Globus pallidus (tissue), 1 donor: Measurements from ENCODE around the gene DYNC2I2.
"Not testable (repeated sequence)": the region's sequence is repeated elsewhere in the genome, so short reads cannot be mapped to it uniquely, and the experiment has no call there.

Experiments
- DNase-seq: peaks from one replicate; pipeline ENCODE4 v3.0.0-alpha.2; 2015; ENCODE audit warnings: low spot score

The DYNC2I2 gene

GRCh38 chr9:128656416-128657343 lies at the start of gene DYNC2I2:
DYNC2I2 (minus strand) TSS chr9:128656847; CDS start chr9:128656726, 121 bp downstream.
- peak; percentile 91 for DNase-seq

- no peak for DNase-seq
Measured at GRCh38 chr9:128706045-128706444, 49.4 kb upstream of the DYNC2I2 start.

- no peak for DNase-seq
Measured at GRCh38 chr9:128705051-128705965, 48.7 kb upstream of the DYNC2I2 start.

- DNase-seq = no peak
Measured at GRCh38 chr9:128704356-128704670, 47.7 kb upstream of the DYNC2I2 start.

- DNase-seq = no peak
Measured at GRCh38 chr9:128703616-128704355, 47.1 kb upstream of the DYNC2I2 start.

GRCh38 chr9:128702949-128703615 lies 46.4 kb upstream of the DYNC2I2 start:
- DNase-seq = no peak

- DNase-seq = peak; percentile 69
Measured at GRCh38 chr9:128702445-128702948, 45.9 kb upstream of the DYNC2I2 start, which contains the start of gene PKN3. PKN3 (plus strand) TSS chr9:128702503; CDS start chr9:128702916, 413 bp downstream.

GRCh38 chr9:128701227-128701854 lies 44.7 kb upstream of the DYNC2I2 start:
- no peak for DNase-seq

GRCh38 chr9:128699096-128699795 lies 42.6 kb upstream of the DYNC2I2 start:
- not testable (repeated sequence) for DNase-seq

- no peak for DNase-seq
Measured at GRCh38 chr9:128696923-128697707, 40.5 kb upstream of the DYNC2I2 start.

GRCh38 chr9:128694344-128694743 lies 37.7 kb upstream of the DYNC2I2 start:
- no peak for DNase-seq

GRCh38 chr9:128693738-128694137 lies 37.1 kb upstream of the DYNC2I2 start:
- not testable (repeated sequence) for DNase-seq

- no peak for DNase-seq
Measured at GRCh38 chr9:128690684-128691034, 34.0 kb upstream of the DYNC2I2 start.

- DNase-seq = peak; percentile 69
Measured at GRCh38 chr9:128689820-128690683, 33.4 kb upstream of the DYNC2I2 start.

GRCh38 chr9:128689293-128689774 lies 32.7 kb upstream of the DYNC2I2 start:
- DNase-seq = peak; percentile 66

GRCh38 chr9:128688501-128689292 lies 32.0 kb upstream of the DYNC2I2 start, which contains the start of gene SET:
SET (plus strand) TSS chr9:128689222; CDS start chr9:128689583, 361 bp downstream.
- peak; percentile 94 for DNase-seq

GRCh38 chr9:128687453-128687852 lies 30.8 kb upstream of the DYNC2I2 start:
- no peak for DNase-seq
